Measurements from ENCODE around the gene STBD1. TPM values are rescaled to one million over a fixed set of nuclear protein-coding genes. Genes with fewer than 3 reads are reported as not detected.
A peak's percentile ranks its signal among the peaks of the same experiment; 100 is the strongest.

The STBD1 gene
- total and polyA plus RNA-seq, 4 donors, result 10.3 to 42.5 (median 30.3) TPM

GRCh38 chr4:76341063-76341462 is 34.5 kb downstream of the STBD1 start:
- no peaks in the 10 kb centered on the region for H3K9me3 ChIP-seq (ENCODE audit: control insufficient read depth in 4 of 4, low read length in 3 of 4)
- H3K9ac ChIP-seq (ENCODE audit: low read depth in 1 of 2, low read length in 2 of 2), result no peak overlapping the region
- H3K27me3 ChIP-seq (ENCODE audit: control insufficient read depth in 4 of 4, insufficient read depth in 4 of 4, low read length in 3 of 4), result no peaks in the 10 kb centered on the region
- no peak overlapping the region for H3K4me3 ChIP-seq (ENCODE audit: low read depth in 1 of 3, low read length in 3 of 3)
- peaks cover 0 to 3% (median 0%) of the 10 kb centered on the region in 4 donors for H3K4me1 ChIP-seq (ENCODE audit: control insufficient read depth in 4 of 4, insufficient read depth in 4 of 4, low read length in 3 of 4)
- no peak for TF ChIP-seq ZBTB33 (IDR thresholded peaks at IDR 0.05)
- peak; percentile 35 to 56 for TF ChIP-seq JUND (IDR thresholded peaks at IDR 0.05)
- peaks cover 0 to 3% (median 0%) of the 10 kb centered on the region in 4 donors for H3K36me3 ChIP-seq (ENCODE audit: control insufficient read depth in 4 of 4, insufficient read depth in 3 of 4, low read depth in 1 of 4, low read length in 3 of 4)
- H3K27ac ChIP-seq (ENCODE audit: low read depth in 1 of 2, low read length in 2 of 2), result no peak overlapping the region
- no peak for DNase-seq (ENCODE audit: low spot score)

GRCh38 chr4:76342191-76342590 is 35.7 kb downstream of the STBD1 start:
- TF ChIP-seq TAF1 (conservative IDR thresholded peaks at IDR 0.05), result no peak
- TF ChIP-seq CTCF (IDR thresholded peaks at IDR 0.05; ENCODE audit: low read depth, low read length, missing input control), result no peak
- no peak for TF ChIP-seq SP1 (IDR thresholded peaks at IDR 0.05)
- TF ChIP-seq JUND (IDR thresholded peaks at IDR 0.05), result no peak
- TF ChIP-seq ZBTB33 (IDR thresholded peaks at IDR 0.05), result no peak
- TF ChIP-seq ATF3 (IDR thresholded peaks at IDR 0.05), result no peak
- no peak for TF ChIP-seq FOXA1 (IDR thresholded peaks at IDR 0.05)
- no peak for TF ChIP-seq YY1 (IDR thresholded peaks at IDR 0.05)
- no peak for TF ChIP-seq REST (IDR thresholded peaks at IDR 0.05)
- TF ChIP-seq EGR1 (IDR thresholded peaks at IDR 0.05; ENCODE audit: low read depth in 2 of 2), result no peak
- TF ChIP-seq GABPA (IDR thresholded peaks at IDR 0.05 in 1 of 2, conservative IDR thresholded peaks at IDR 0.05 in 1 of 2), result no peak
- no peak for TF ChIP-seq HNF4G (IDR thresholded peaks at IDR 0.05)
- no peak overlapping the region for H3K4me3 ChIP-seq (ENCODE audit: low read depth in 1 of 3, low read length in 3 of 3)
- H3K9ac ChIP-seq (ENCODE audit: low read depth in 1 of 2, low read length in 2 of 2), result no peak overlapping the region

More at GRCh38 chr4:76342191-76342590, 35.7 kb downstream of the STBD1 start:
- Histone ChIP-seq H3K36me3 (ENCODE audit: control insufficient read depth in 4 of 4, insufficient read depth in 3 of 4, low read depth in 1 of 4, low read length in 3 of 4) (peaks cover 0 to 3% (median 0%) of the 10 kb centered on the region in 4 donors), H3K27me3 (ENCODE audit: control insufficient read depth in 4 of 4, insufficient read depth in 4 of 4, low read length in 3 of 4) (no peaks in the 10 kb centered on the region), H3K4me1 (ENCODE audit: control insufficient read depth in 4 of 4, insufficient read depth in 4 of 4, low read length in 3 of 4) (peaks cover 0 to 3% (median 0%) of the 10 kb centered on the region in 4 donors), H3K27ac (ENCODE audit: low read depth in 1 of 2, low read length in 2 of 2) (no peak overlapping the region), H3K9me3 (ENCODE audit: control insufficient read depth in 4 of 4, low read length in 3 of 4) (no peaks in the 10 kb centered on the region)
- WGBS, result 96% methylated on average over 1 of the region's 1 CpG
- no peak for DNase-seq (ENCODE audit: low spot score)

Data from liver (tissue), 9 donors.